ENCODE data around the gene POLRMT.

- TF ChIP-seq CTCF (conservative IDR thresholded peaks at IDR 0.05 in 1 of 2, IDR thresholded peaks at IDR 0.05 in 1 of 2; ENCODE audit: low read depth in 1 of 2, low read length in 2 of 2) = no peak
- no peak for TF ChIP-seq EZH2 (IDR thresholded peaks at IDR 0.05; ENCODE audit: low read length, missing control alignments)
These were observed 65.9 kb downstream of the POLRMT start for GRCh38 chr19:567296-567900.
